ENCODE results near the gene STIM1.

GRCh38 chr11:3843326-3843725 lies 12.1 kb upstream of the STIM1 start:
- no peak for TF ChIP-seq EZH2 (IDR thresholded peaks at IDR 0.05; ENCODE audit: borderline replicate concordance, low read depth, low read length, severe bottlenecking)
- TF ChIP-seq CTCF (IDR thresholded peaks at IDR 0.05; ENCODE audit: borderline replicate concordance, extremely low read depth, low read length, poor library complexity, severe bottlenecking): no peak

Measured in DND-41 (cell line).